ENCODE data around the gene FAM3D.

FAM3D gene

GRCh38 chr3:58652624-58653023, 13.9 kb downstream of the FAM3D start:
- DNase-seq = no peak

- no peak for DNase-seq
Measured at GRCh38 chr3:58651276-58651675, 15.3 kb downstream of the FAM3D start.

GRCh38 chr3:58647381-58648141, 19.0 kb downstream of the FAM3D start:
- DNase-seq = no peak

GRCh38 chr3:58646503-58646902, 20.1 kb downstream of the FAM3D start:
- no peak for DNase-seq

GRCh38 chr3:58645726-58646125, 20.8 kb downstream of the FAM3D start:
- no peak for DNase-seq

GRCh38 chr3:58642846-58643245, 23.7 kb downstream of the FAM3D start:
- no peak for DNase-seq

- peak; percentile 62 for DNase-seq
Measured at GRCh38 chr3:58640700-58641372, 25.7 kb downstream of the FAM3D start.

GRCh38 chr3:58639842-58640241, 26.7 kb downstream of the FAM3D start:
- DNase-seq = no peak

GRCh38 chr3:58639001-58639400, 27.6 kb downstream of the FAM3D start:
- no peak for DNase-seq

- DNase-seq = no peak
Measured at GRCh38 chr3:58638591-58638990, 28.0 kb downstream of the FAM3D start.

GRCh38 chr3:58637509-58637908, 29.1 kb downstream of the FAM3D start:
- DNase-seq = no peak

GRCh38 chr3:58635371-58636285, 30.9 kb downstream of the FAM3D start:
- no peak for DNase-seq

- DNase-seq = no peak
Measured at GRCh38 chr3:58633157-58633865, 33.3 kb downstream of the FAM3D start.

GRCh38 chr3:58631742-58632141, 34.8 kb downstream of the FAM3D start:
- no peak for DNase-seq

GRCh38 chr3:58630710-58631092, 35.9 kb downstream of the FAM3D start:
- DNase-seq = no peak

- no peak for DNase-seq
Measured at GRCh38 chr3:58630076-58630709, 36.4 kb downstream of the FAM3D start.

GRCh38 chr3:58629629-58630028, 36.9 kb downstream of the FAM3D start:
- DNase-seq = no peak

- no peak for DNase-seq
Measured at GRCh38 chr3:58628823-58629562, 37.6 kb downstream of the FAM3D start.

GRCh38 chr3:58627941-58628340, 38.6 kb downstream of the FAM3D start:
- no peak for DNase-seq

- no peak for DNase-seq
Measured at GRCh38 chr3:58627570-58627885, 39.0 kb downstream of the FAM3D start.

- no peak for DNase-seq
Measured at GRCh38 chr3:58626841-58627569, 39.6 kb downstream of the FAM3D start.
